Activated CD4-positive, alpha-beta T cell treated with anti-CD3 and anti-CD28 coated beads, Interleukin-2, amount 50 U/mL, for 4 hours (primary cell): ENCODE data around the gene RC3H2.

ENCODE experiments used
- DNase-seq, 2 experiments: peaks; one replicate each; pipeline ENCODE4 v3.0.0-alpha.2; 2020

Gene RC3H2, protein sequence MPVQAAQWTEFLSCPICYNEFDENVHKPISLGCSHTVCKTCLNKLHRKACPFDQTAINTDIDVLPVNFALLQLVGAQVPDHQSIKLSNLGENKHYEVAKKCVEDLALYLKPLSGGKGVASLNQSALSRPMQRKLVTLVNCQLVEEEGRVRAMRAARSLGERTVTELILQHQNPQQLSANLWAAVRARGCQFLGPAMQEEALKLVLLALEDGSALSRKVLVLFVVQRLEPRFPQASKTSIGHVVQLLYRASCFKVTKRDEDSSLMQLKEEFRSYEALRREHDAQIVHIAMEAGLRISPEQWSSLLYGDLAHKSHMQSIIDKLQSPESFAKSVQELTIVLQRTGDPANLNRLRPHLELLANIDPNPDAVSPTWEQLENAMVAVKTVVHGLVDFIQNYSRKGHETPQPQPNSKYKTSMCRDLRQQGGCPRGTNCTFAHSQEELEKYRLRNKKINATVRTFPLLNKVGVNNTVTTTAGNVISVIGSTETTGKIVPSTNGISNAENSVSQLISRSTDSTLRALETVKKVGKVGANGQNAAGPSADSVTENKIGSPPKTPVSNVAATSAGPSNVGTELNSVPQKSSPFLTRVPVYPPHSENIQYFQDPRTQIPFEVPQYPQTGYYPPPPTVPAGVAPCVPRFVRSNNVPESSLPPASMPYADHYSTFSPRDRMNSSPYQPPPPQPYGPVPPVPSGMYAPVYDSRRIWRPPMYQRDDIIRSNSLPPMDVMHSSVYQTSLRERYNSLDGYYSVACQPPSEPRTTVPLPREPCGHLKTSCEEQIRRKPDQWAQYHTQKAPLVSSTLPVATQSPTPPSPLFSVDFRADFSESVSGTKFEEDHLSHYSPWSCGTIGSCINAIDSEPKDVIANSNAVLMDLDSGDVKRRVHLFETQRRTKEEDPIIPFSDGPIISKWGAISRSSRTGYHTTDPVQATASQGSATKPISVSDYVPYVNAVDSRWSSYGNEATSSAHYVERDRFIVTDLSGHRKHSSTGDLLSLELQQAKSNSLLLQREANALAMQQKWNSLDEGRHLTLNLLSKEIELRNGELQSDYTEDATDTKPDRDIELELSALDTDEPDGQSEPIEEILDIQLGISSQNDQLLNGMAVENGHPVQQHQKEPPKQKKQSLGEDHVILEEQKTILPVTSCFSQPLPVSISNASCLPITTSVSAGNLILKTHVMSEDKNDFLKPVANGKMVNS

DNA sequence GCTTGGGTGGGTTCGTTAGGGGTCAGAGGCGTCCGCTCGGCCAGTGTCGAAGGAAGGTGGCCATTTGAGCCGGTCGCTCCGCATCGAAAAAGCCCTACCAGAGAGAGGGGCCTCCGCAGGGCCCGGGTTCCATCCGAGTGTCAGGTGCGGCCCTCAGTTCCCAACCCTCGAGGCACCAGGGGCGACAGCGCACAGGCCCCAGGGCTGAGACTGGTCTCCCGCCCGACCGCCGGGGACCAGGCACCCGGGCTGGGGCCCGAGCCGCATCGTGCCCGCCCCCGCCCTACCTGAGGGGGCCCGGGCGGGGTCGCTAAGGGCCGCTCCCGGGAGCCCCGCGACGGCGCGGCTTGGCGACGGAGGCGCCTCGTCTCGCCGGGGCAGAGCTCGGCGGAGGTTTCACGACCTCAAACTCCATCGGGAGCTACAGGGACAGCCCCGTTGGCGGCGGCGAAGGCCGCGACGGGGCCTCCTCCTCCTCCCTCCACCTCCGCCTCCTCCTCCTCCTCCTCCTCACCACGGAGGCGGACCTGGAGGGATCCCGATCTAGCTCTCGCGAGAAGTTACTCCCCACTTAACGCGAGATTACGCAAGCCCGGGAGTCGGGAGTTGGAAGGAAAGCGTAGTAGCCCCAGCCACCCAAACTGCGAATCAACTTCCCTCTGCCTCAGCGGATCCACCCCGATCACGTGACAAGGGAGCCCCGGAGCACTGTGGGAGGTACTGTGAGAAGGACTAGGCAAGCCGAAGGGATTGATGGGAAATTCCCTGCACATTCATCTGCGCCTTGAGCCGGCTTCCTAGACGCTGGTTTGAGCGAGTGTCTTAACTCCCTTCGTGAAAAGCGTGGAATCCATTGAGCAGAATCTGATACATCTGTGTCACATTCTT is at the start of gene RC3H2:
Gene RC3H2, minus strand, starts transcription at position 537 of the 888 bp plus-strand sequence. CDS start 7,850 bp downstream, outside the sequence.
- peak; percentile 96 for DNase-seq

DNA sequence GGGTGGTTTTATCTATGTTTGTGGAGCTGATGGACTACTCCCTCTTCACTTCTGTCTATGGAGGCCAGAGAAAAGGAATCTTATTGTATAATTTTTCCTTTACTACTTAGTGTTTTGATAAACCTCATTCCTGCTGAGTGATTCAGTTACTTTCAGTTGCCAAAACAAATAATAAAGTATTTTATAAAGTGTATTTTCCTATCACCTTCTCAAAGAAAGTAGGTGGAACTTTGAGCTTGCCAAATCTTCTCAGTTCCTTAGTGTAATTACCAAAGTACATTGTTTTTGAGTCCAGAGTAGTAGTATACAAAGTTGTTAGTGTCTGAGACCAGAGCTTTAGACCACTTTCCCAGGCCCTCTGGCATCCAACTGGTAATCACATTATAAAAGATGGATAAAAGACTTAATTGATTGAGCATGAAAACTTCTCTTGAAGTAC is 49.1 kb upstream of the RC3H2 start:
- no peak for DNase-seq

DNA sequence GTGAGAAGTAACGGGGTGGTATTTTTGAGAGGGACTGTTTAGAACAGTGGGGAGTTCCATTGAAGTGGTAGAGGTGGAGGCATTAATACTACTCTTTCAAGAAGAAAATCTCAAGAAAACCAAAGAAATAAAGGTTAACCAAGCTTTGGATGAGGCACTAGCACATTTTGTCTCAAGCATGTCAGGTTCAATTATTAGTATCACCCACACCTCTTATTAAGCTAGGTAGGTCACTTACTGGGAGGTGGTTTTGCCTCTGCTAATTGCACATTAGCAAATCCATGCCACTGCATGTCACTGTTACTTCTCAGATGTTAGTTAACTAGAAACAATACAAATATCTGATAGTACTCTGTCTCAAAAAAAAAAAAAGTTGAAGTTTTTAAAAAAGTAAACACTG is 45.9 kb upstream of the RC3H2 start:
- no peak for DNase-seq

DNA sequence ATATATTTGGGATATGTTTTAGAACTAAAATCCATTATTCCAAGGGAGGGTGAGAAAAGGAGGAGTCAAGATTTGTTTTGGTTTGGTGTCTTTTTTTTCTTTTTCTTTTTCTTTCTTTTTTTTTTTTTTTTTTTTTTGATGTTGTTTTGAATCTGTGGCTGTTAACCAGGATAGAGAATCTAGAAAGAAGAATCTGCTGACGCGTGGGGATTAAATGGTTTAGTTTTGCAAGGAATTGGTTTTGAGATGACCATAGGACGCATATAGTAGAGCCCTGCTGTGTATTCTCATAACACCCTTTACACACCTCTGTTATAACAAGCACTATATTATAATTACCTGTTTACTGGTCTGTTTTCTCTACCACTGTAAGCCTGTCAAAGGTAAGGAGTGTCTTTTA is 45.1 kb upstream of the RC3H2 start:
- DNase-seq, result no peak

DNA sequence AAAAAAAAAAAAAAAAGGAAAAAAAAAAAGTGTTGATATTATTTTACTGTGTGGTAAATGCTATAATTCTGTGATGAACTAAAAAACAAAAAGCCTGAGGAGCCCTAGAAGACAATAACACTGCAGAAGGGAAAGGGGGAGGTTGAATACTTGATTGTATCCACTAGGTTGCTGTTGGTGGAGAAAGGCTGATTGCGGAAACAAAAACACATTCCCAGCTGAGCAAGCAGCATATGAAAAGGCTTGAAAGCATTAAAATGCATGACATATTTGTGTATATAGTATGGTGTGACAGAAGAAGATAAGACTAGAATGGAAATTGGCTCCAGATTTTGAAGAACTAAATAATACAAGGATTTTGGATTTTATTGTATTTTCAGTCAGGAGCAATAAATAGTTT is 44.5 kb upstream of the RC3H2 start:
- no peak for DNase-seq

DNA sequence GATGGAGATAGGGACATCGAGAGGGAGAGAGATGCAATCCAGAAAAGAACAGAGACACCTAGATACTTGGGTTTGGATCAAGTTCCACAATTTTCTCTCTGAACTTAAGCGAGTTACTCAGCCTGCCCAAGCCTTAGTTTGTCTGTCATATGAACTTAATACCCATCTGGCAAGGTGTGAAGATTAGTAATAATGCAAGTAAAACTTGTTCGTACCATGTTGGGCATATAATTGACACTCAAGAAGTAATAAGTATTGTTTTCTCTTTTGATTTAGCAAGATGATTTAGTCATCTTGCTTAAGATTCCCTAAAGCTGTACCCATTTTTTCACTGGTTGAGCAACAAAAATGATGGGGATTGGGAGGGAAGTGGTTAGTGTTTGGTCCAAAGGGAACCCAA is 43.2 kb upstream of the RC3H2 start:
- no peak for DNase-seq

DNA sequence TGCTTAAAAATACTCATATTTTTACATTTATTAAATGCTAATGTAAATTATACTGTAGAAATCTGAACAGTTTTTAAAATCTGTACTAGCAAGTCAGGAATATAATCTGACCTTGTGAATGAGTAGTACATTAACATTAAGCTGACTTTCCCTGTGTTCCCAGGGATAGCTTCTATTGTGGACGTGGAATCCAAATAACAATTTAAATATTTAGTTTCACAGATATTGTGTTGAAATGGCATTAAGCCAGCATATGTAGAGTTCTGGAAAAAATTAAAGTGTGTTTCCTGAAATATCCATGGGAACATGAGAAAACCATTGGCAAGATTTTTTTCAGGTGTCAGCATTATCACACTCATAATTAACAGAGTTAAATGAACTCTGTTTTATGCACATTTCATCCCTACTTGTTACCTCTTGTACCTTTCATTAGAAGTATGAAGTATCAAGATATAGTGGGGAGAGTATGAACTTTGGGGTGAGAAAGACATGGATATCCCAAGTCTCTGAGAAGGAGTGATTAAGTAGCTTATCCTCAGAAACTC is 41.4 kb upstream of the RC3H2 start:
- DNase-seq, result no peak

DNA sequence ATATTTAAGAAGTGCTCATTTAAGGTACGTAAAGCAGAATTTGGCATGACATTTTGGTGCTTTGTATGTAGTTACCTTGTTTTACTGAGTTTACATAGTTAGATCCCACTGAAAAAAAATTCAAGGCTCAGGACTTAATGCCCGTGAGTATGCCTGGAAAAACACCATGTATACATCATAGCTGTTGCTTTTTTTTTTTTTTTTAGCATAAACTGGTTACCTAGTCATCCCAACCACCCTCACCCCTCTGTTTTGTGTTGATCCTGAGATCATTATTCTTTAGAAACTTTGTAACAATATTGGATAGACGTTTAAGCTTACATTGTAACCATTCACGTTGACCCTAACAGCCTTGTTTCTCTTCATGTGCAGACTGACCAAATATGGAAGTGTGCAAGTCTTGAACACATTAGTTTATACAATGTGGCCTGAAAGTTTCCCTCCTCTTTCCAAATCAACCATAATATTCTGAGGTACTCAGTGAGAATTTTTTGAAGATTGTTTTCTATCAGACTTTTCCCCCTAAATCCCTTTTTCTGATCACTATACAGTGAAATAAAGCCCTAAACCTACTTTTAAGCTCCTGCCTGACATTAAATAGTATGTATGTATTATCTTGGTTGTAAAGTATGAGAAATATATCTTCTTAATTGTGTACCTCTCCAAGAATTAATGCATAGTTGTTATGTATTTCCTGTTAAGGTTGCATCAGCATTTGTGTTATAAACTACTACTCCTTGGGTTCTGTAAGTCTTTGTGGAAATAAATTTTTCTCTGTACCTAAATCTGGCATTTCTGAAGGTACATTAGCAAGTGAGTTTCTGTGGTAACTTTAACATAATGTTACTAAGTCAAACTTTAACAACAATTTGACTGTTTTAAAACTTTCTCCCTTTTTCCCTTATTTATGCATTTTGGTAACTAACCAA is 40.1 kb upstream of the RC3H2 start:
- no peak for DNase-seq

DNA sequence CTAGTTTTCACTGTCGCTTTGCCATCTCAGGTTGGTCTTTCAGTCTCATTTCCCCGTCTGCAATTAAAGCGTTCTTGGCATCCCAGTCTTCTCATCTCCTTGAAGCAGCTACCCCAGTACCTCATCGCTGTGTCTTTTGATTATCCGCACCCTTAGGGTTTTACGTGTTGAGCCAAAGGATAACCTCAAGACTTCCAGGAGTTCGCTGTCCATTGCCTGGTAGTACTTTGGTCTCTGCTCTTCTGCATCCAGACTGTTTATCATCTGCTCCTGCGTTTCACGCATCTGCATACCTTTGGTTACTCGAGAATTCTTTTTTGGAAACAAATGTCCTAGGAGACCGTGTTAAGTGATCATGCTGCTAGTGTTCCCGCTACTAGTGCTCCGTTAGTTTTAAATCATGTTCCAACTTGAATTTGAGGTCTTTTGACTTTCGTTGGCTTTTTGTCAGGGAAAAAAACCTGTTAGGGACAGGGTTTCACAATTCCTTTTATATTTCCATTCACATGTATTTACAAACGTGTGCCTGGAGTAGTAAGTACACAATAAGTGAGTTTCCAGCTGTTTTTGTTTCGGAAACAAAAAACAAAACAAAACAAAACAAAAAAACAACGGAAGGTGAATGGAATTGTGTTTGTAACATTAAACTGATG is 36.5 kb upstream of the RC3H2 start:
- no peak for DNase-seq

DNA sequence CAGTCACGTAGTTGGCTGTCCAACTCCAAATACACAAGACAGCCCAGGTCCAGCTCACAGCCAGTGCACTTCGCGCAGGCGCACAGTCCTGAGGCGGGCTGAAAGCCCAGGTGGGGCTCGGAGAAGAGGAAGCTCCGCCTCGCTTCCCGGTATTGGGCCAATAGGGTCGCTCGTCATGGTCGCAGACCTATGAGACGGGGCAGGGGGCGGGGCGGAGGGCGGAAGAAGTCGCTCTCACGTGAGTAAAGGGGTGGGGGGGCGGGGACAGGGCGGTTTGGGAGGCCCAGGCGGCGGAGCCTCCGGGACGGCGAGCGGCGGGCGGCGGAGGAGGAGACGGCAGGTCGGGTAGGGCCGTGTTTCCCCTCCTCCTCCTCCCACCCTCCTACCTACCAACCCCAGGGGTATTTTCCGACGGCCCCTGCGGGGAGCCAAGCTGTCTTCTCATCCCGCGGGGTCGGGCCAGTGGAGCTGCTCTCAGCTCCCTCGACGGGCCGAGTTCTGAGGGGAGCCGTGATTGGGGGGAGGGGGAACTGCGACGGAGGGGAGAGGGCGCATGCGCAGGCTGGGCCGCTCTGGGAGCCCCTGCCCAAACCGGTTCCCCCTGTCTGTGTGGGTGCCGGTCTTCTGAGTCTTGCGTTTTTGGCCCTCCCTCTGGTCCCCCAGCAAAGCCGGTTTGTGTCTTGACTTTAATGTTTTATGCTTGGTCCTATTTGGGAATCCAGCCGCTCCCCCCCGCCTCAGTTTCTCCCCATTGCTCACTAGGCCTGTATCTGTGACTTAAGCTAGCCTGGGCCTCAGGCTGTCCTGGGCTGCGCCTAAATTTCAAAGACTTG is 35.8 kb upstream of the RC3H2 start, which contains the start of gene RABGAP1:
Gene RABGAP1, plus strand, starts transcription at position 272 of the 833 bp plus-strand sequence. CDS start 16,040 bp downstream, outside the sequence.
- DNase-seq, result peak; percentile 98 to 99

DNA sequence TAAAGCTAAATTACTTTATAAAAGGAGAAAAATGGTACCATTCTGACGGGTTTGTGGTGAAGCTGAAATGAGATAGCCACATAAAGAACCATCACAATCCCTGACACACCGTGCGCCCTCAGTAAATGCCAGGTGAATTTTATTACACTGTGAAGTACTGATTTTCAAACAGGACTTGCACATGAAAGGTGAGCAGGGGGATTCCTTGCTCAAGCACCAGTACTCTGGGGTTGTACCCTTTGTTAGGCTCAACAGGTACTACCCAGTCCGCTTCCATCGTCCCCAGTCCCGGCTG is 35.2 kb upstream of the RC3H2 start:
- no peak for DNase-seq

DNA sequence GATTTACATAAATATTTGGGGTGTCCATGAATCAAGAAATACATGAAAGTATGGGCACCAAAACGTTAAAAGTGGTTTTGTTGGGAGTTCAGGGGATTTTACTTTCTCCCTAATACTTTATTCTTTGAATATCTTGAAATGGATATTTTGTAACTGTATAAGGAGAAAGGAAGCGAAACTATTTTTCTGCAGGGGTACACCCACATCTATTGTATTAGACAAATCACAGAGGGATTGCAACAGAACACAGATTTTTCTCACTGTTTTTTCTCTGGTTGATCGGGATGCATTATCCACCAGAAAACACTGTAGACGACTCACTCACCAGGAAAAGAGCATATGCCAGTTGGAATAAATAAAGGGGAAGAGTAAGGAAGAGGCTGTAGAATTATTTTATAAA is 34.4 kb upstream of the RC3H2 start:
- no peak for DNase-seq

DNA sequence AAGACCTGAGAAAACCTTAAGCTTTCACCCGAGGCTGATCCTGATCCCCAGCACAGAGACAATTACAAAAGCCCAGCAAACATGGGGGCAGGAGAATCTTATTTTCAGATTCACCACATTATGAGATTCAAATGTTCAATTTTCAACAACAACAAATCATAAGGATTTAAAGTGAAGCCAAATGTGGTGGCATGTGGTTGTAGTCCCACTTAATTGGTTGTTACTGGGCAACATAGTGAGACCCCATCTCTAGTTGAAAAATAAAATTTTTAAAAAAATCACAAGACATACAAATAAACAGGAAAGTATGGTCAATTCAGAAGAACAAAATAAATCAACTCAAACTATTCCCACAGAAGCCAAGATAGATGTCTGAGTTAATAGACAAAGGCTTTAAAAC is 31.7 kb upstream of the RC3H2 start:
- no peak for DNase-seq

DNA sequence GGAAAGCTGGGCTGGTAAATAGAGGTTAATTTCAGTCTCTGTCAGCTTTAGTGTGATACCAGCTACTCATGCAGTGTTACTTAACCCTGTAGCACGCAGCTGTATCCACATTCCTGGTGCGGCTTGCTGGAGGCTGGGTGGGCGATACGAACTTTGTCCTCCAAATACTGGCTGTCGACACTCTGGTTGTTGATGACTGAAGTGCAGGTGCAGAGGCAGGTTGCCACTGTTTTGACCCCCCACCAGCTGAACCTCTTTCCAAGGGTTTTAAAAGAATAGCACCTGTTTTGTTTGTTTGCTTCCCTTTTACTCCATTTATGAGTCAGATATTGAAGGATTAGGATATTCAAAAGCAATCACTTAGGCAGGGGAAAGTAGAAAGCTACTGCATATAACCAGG is 31.3 kb upstream of the RC3H2 start:
- DNase-seq, result no peak

DNA sequence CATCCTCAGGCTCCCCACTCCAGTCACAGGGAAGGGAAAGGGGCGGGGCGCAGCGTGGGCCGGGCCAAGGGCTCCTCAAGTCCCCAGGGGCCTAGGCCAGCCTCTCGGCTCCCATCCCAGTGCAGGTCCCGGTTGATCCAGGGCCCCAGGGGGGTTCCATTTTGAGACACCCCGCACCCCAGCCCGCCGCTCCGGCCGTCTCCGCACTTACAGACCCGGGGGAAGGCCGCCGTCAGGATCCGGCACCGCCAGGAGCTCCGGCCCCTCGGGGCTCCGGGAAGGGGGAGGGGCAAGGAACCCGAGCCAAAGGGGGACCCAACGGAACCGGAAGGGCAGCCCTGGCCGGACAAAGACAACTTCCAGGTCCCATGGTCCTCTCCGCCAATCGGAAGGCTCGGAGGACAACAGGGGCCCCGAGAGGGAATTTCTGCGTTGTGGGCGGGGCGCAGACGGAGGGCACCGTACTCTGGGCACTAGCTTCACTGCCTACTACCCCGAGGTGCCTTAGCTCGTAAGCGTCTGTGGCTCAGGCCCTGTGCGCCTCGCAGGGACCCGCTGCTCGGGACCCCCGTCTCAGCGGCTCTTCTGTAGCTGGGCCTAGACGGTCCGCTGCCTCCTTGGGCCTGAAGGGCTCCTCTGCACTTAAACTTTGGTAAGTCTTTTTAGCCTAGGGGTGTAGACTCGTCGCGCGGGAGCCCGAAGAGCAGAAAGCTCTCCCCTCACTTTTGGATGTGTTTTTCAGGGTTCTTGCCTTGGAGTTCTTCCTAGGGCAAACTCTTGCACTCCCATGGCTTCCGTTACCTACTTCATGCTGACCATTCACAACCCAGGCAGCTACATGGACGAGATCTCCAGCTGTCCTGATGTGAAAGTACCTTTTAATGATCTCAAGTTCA is 26.3 kb upstream of the RC3H2 start, which contains the start of gene ZBTB26:
Gene ZBTB26, minus strand, starts transcription at position 287 of the 896 bp plus-strand sequence. CDS start 11,578 bp downstream, outside the sequence.
- DNase-seq, result peak; percentile 79 to 82

DNA sequence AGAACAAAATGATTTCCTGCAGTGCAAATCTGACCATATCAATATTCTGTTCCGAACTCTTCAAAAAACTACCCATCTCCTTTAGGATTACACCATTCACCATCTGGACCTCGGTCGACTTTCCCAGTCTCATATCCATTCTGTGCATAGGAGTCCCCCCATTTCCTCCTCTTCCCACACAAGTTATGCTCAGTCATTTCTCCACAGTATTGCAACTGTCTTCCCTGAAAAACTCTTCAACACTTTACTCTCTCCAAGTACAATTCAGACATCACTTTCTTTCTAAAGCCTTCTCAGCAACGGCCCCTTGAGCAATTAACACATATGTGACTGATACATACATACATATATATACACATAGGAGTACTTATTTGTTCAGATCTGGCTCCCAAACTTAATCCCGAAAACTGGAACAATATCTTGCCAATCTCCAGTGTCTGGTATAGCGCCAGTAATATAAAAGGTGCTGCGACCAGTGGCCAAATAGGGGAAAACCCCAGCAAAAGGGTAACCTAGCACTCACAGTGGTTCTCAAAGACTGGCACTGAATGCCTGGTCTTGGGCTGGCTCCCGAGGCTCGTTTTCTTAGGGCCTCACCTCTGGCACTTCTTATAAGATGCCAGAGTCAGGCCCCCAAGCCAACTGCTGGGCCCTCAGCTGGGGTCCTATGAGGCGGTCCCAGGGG is 25.5 kb upstream of the RC3H2 start:
- no peak for DNase-seq

DNA sequence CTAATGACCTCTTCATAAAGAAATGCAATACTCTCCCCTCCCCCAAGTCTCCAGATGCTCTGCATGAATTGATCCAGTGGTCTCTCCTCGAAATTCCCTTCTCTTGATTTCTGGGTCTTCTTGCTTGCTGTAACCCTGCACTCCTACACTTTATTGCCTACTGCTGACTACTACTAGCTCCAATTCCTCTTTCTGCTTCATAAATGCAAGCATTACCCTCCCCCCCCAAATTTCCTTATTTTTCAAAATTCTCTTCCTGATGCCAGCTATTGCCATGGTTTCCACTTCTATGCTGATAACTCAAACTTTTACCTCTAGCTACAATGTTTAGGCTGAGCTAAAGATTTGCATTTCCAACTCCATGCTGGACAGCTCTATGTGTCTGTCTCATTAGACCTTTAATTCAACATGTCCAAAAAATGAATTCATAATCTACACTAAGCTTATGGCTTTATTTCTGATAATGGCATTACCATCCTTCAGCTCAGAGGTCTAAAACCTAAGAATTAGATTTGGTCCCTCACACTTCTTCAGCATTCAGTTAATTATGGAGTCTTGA is 24.7 kb upstream of the RC3H2 start:
- DNase-seq, result no peak
